SU-DHL-6 (cell line): ENCODE measurements around the gene DPY19L1.

ENCODE experiments used
- H2AFZ ChIP-seq: fragments of 200-600 bp; sonication (generic); 2 replicates; pipeline ENCODE4 v1.6.1; 2014; ENCODE audit warnings: low read depth, mild to moderate bottlenecking, moderate library complexity, mixed read lengths, antibody characterized with exemption, low read length; ENCODE audit not compliant: severe bottlenecking
- H3F3A ChIP-seq: fragments of 200-600 bp; shearing (Covaris generic); 2 replicates; pipeline ENCODE4 v1.6.0; 2016; ENCODE audit warnings: antibody characterized with exemption, mild to moderate bottlenecking; ENCODE audit not compliant: insufficient read depth
- H3K27ac ChIP-seq: fragments of 200-600 bp; sonication (generic); 2 replicates; pipeline ENCODE4 v1.5.1; 2016; ENCODE audit warnings: low read depth, mild to moderate bottlenecking, low read length, moderate library complexity, mixed read lengths
- H3K27me3 ChIP-seq: fragments of 200-600 bp; sonication (generic), shearing (Covaris generic); 2 replicates; pipeline ENCODE4 v1.6.0; 2014; ENCODE audit warnings: mild to moderate bottlenecking, low read length
- H3K36me3 ChIP-seq: fragments of 200-600 bp; sonication (generic); 2 replicates; pipeline ENCODE4 v1.6.1; 2014; ENCODE audit warnings: mild to moderate bottlenecking, low read length, mixed read lengths
- H3K4me2 ChIP-seq: fragments of 300-600, 200-600 bp; shearing (Covaris generic), sonication (generic); 2 replicates; pipeline ENCODE4 v1.6.0; 2014; ENCODE audit warnings: low read length, low read depth, mild to moderate bottlenecking; ENCODE audit not compliant: poor library complexity, severe bottlenecking
- H3K4me3 ChIP-seq: fragments of 200-600 bp; sonication (generic); 2 replicates; pipeline ENCODE4 v1.5.1; 2014; ENCODE audit warnings: antibody characterized with exemption, low read length, mild to moderate bottlenecking, mixed read lengths; ENCODE audit not compliant: insufficient read depth, poor library complexity, severe bottlenecking
- H3K79me2 ChIP-seq: fragments of 200-600 bp; sonication (generic); 2 replicates; pipeline ENCODE4 v1.6.1; 2014; ENCODE audit warnings: mild to moderate bottlenecking, low read length, moderate library complexity; ENCODE audit not compliant: insufficient read depth
- H3K9ac ChIP-seq: fragments of 200-600 bp; sonication (generic); 2 replicates; pipeline ENCODE4 v1.7.0; 2014; ENCODE audit warnings: mild to moderate bottlenecking, low read length
- H3K9me2 ChIP-seq: fragments of 200-600 bp; sonication (generic); replicated peaks from 2 replicates; pipeline ENCODE4 v1.6.1; 2014; ENCODE audit warnings: low read length; ENCODE audit not compliant: insufficient read depth
- H3K9me3 ChIP-seq: fragments of 200-600 bp; sonication (generic); 2 replicates; pipeline ENCODE4 v1.6.1; 2014; ENCODE audit warnings: low read length, mixed read lengths; ENCODE audit not compliant: insufficient read depth
- H4K20me1 ChIP-seq: fragments of 200-600 bp; sonication (generic); 2 replicates; pipeline ENCODE4 v1.6.1; 2014; ENCODE audit warnings: low read depth, mild to moderate bottlenecking, antibody characterized with exemption, low read length, moderate library complexity, mixed read lengths
- EZH2phosphoT487 ChIP-seq: fragments of 200-600 bp; sonication (generic), shearing (Covaris generic); conservative IDR thresholded peaks from 2 replicates; pipeline ENCODE4 v1.6.1; 2018; ENCODE audit warnings: mild to moderate bottlenecking, antibody characterized with exemption, low read length, moderate library complexity, mixed read lengths
- TF ChIP-seq, protein P1 (sequence below): fragments of 200-600 bp; sonication (generic); IDR thresholded peaks from one replicate; pipeline ENCODE4 v1.5.1; 2017; ENCODE audit warnings: antibody characterized with exemption, mild to moderate bottlenecking, low read length, moderate library complexity; ENCODE audit not compliant: insufficient read depth, poor library complexity, severe bottlenecking

Gene DPY19L1

DNA sequence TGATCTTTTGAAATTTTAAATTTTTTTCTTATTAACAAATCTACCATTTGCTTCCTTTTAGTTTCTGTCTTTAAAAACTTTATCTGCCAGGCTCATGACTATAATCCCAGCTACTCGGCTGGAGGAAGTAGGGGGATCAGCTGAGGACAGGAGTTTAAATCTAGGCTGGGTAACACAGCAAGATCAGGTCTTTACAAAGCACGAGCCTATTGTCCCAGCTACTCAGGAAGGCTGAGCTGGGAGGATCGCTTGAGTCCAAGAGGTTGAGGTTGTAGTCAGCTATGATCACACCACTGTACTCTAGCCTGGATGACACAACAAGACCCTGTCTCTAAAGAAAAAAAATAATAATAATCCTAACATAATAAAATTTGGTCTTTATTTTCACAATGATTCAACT, 17.5 kb downstream of the DPY19L1 start:
- no peaks in the 10 kb centered on the region for H3K9me3 ChIP-seq

DNA sequence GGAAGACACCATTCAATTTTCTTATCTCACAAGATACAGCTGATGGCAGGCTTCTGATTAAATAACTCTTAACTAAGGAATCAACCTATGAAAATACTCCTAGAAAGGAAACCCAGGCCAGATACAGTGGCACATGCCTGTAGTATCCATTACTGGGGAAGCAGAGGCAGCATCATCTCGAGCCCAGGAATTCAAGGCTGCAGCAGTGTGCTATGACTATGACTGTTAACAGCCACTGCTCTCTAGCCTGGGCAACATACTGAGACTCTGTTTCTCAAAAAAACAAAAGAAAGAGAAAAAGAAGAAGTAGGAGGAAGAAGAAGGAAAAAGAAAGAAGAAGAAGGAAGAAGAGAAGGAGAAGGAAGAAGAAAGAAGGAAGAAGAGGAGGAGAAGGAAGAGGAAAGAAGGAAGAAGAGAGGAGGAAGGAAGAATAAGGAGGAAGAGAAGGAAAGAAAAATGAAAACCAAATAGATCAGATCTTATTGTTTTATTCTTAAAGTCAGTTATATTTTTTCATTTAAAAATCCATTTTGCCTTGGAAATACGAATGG, 18.0 kb downstream of the DPY19L1 start:
- H3K4me2 ChIP-seq = no peak overlapping the region

More for the DNA sequence above, 17.5 kb downstream of the DPY19L1 start:
- no peaks in the 10 kb centered on the region for H3K36me3 ChIP-seq
- H2AFZ ChIP-seq = no peak overlapping the region
- H3F3A ChIP-seq = no peaks in the 10 kb centered on the region
- no peaks in the 10 kb centered on the region for H3K79me2 ChIP-seq
- H3K27me3 ChIP-seq = no peaks in the 10 kb centered on the region
- peaks cover 28% of the 10 kb centered on the region for H4K20me1 ChIP-seq
- H3K9ac ChIP-seq = no peak overlapping the region
- no peaks in the 10 kb centered on the region for H3K9me2 ChIP-seq
- H3K4me3 ChIP-seq = no peak overlapping the region
- no peak overlapping the region for H3K4me2 ChIP-seq
- H3K27ac ChIP-seq = no peak overlapping the region
- no peak for TF ChIP-seq EZH2phosphoT487
- TF ChIP-seq, protein P1, sequence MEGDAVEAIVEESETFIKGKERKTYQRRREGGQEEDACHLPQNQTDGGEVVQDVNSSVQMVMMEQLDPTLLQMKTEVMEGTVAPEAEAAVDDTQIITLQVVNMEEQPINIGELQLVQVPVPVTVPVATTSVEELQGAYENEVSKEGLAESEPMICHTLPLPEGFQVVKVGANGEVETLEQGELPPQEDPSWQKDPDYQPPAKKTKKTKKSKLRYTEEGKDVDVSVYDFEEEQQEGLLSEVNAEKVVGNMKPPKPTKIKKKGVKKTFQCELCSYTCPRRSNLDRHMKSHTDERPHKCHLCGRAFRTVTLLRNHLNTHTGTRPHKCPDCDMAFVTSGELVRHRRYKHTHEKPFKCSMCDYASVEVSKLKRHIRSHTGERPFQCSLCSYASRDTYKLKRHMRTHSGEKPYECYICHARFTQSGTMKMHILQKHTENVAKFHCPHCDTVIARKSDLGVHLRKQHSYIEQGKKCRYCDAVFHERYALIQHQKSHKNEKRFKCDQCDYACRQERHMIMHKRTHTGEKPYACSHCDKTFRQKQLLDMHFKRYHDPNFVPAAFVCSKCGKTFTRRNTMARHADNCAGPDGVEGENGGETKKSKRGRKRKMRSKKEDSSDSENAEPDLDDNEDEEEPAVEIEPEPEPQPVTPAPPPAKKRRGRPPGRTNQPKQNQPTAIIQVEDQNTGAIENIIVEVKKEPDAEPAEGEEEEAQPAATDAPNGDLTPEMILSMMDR = no peak

DNA sequence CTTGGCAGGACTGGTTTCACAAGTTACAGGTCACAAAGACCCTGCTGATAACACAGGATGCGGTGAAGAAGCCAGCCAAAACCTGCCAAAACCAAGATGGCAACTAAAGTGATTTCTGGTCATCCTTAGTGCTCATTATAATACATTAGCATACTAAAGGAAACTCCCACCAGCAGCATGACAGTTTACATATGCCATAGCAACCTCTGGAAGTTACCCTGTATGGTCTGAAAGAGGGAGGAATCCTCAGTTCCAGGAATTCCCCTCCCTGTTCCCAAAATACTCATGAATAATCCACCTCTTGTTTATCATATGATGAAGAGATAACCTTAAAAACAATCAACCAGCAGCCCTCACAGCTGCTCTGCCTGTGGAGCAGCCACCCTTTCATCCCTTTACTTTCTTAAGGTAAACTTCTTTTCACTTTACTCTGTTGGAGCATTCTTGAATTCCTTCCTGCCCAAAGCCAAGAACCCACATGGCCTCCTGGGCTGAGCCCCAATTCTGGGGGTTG, 21.9 kb downstream of the DPY19L1 start:
- Histone ChIP-seq H3K27ac (no peak overlapping the region), H3K36me3 (no peaks in the 10 kb centered on the region), H3K27me3 (no peaks in the 10 kb centered on the region), H3K79me2 (no peaks in the 10 kb centered on the region), H3K9me3 (no peaks in the 10 kb centered on the region), H3K9ac (no peak overlapping the region), H3F3A (no peaks in the 10 kb centered on the region), H3K9me2 (no peaks in the 10 kb centered on the region), H3K4me3 (no peak overlapping the region), H4K20me1 (peaks cover 11% of the 10 kb centered on the region; the same call in 1 of the 2 replicates), H2AFZ (no peak overlapping the region), H3K4me2 (no peak overlapping the region)
- TF ChIP-seq, protein P1 = no peak
- no peak for TF ChIP-seq EZH2phosphoT487

More for the DNA sequence above, 18.0 kb downstream of the DPY19L1 start:
- Histone ChIP-seq H3K4me3 (no peak overlapping the region), H3K9me3 (no peaks in the 10 kb centered on the region), H3F3A (no peaks in the 10 kb centered on the region), H3K79me2 (no peaks in the 10 kb centered on the region), H3K36me3 (no peaks in the 10 kb centered on the region), H3K27me3 (no peaks in the 10 kb centered on the region), H3K27ac (no peak overlapping the region), H3K9ac (no peak overlapping the region), H3K9me2 (no peaks in the 10 kb centered on the region), H4K20me1 (peaks cover 28% of the 10 kb centered on the region), H2AFZ (no peak overlapping the region)
- TF ChIP-seq, protein P1 = no peak
- no peak for TF ChIP-seq EZH2phosphoT487
